HFFc6 (cell line): Measurements from ENCODE around the gene CARD14. TPM values are rescaled to one million over a fixed set of nuclear protein-coding genes. Genes with fewer than 3 reads are reported as not detected.

Experiments used
- DNase-seq: peaks from one replicate; pipeline ENCODE4 v3.0.0-alpha.2; 2018
- H3K27ac Mint-ChIP-seq: 2 replicates; pipeline ENCODE4 v1.8.0; 2020; ENCODE audit warnings: mild to moderate bottlenecking, mixed read lengths
- H3K27me3 Mint-ChIP-seq: 2 replicates; pipeline ENCODE4 v1.8.0; 2021; ENCODE audit warnings: mild to moderate bottlenecking, moderate library complexity, mixed read lengths; ENCODE audit not compliant: insufficient read depth
- H3K36me3 Mint-ChIP-seq: 2 replicates; pipeline ENCODE4 v1.8.0; 2021; ENCODE audit warnings: low read depth, mixed read lengths
- H3K4me1 Mint-ChIP-seq: 2 replicates; pipeline ENCODE4 v1.8.0; 2020; ENCODE audit warnings: low read depth, mixed read lengths
- H3K4me3 Mint-ChIP-seq: 2 replicates; pipeline ENCODE4 v1.8.0; 2020; ENCODE audit warnings: mild to moderate bottlenecking, moderate library complexity, mixed read lengths
- H3K9me3 Mint-ChIP-seq: 2 replicates; pipeline ENCODE4 v1.8.0; 2020; ENCODE audit warnings: mild to moderate bottlenecking, mixed read lengths
- total RNA-seq, 6 experiments: library from RNA; stranded (reverse); fragmentation: NEBNext Ultra II Directional; extraction: Animal tissue kit (Norgen Biotek cat#: 25700); gene quantifications; 2 replicates in 1 of 6; 3 replicates in 5 of 6; pipeline ENCODE4 v1.2.3, GENCODE V29; 2021
- TF ChIP-seq, protein P1 (sequence below): fragments of 200-600 bp; sonication (generic); IDR thresholded peaks from 2 replicates; pipeline ENCODE4 v1.5.0; 2021; ENCODE audit warnings: antibody characterized with exemption, mild to moderate bottlenecking

The CARD14 gene
- total RNA-seq, 6 experiments from 2014 or later, result not detected

DNA sequence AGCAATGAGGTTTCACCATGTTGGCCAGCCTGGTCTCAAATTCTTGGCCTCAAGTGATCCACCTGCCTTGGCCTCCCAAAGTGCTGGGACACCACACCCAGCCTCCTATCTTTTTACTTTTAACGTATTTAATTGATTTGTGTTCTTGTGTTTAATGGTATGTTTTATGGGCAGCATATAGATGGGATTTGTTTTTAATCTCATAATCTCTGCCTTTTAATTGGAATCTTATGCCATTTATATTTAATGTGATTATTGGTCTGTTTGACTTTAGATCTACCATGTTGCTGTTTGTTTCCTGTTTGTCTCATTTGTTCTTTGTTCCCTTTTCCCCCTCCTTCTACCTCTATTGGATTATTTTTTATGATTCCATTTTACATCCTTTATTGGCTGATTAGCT lies 62.6 kb downstream of the CARD14 start:
- H3K36me3 Mint-ChIP-seq, result peaks cover 56% of the 10 kb centered on the region
- H3K27ac Mint-ChIP-seq, result no peak overlapping the region
- no peak overlapping the region for H3K4me3 Mint-ChIP-seq

DNA sequence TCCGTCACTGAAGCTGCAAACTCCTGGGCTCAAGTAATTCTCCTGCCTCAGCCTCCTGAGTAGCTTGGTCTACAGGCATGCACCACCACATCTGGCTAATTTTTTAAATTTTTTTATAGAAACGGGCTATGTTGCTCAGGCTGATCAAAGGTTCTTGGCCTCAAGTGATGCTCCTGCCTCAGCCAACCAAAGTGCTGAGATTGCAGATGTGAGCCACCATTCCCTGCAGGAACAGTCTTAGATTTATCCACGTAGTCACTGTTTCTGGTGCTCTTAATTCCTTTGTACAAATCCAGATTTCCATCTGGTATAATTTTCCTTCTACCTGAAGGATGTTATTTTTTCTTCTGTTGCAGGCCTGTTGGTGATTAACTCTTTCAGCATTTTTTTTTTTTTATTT lies 63.4 kb downstream of the CARD14 start:
- Mint-ChIP-seq H3K9me3 (peaks cover 29% of the 10 kb centered on the region), H3K4me1 (no peaks in the 10 kb centered on the region), H3K27me3 (no peaks in the 10 kb centered on the region; the same call in 1 of the 2 replicates), H3K4me3 (no peak overlapping the region), H3K27ac (no peak overlapping the region), H3K36me3 (peaks cover 62% of the 10 kb centered on the region)
- no peak for DNase-seq
- TF ChIP-seq, protein P1, sequence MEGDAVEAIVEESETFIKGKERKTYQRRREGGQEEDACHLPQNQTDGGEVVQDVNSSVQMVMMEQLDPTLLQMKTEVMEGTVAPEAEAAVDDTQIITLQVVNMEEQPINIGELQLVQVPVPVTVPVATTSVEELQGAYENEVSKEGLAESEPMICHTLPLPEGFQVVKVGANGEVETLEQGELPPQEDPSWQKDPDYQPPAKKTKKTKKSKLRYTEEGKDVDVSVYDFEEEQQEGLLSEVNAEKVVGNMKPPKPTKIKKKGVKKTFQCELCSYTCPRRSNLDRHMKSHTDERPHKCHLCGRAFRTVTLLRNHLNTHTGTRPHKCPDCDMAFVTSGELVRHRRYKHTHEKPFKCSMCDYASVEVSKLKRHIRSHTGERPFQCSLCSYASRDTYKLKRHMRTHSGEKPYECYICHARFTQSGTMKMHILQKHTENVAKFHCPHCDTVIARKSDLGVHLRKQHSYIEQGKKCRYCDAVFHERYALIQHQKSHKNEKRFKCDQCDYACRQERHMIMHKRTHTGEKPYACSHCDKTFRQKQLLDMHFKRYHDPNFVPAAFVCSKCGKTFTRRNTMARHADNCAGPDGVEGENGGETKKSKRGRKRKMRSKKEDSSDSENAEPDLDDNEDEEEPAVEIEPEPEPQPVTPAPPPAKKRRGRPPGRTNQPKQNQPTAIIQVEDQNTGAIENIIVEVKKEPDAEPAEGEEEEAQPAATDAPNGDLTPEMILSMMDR, result no peak

More for the DNA sequence above, 62.6 kb downstream of the CARD14 start:
- DNase-seq, result no peak
- peaks cover 29% of the 10 kb centered on the region for H3K9me3 Mint-ChIP-seq
- H3K27me3 Mint-ChIP-seq, result no peaks in the 10 kb centered on the region; the same call in 1 of the 2 replicates
- H3K4me1 Mint-ChIP-seq, result no peaks in the 10 kb centered on the region
- TF ChIP-seq, protein P1, result no peak

DNA sequence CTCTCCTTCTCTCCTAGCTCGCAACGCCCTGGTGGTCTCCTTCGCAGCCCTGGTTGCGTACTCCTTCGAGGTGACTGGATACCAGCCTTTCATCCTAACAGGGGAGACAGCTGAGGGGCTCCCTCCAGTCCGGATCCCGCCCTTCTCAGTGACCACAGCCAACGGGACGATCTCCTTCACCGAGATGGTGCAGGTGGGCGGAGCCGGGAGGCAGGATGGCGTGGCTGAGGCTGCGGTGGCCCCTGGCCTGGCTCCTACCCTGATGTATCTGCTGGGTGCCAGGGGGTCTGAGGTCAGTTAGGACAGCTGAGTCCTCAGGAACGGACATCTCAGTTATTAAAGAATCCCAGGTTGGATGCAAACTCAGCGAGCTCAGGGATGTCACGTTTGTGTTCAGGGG lies 67.1 kb downstream of the CARD14 start:
- Mint-ChIP-seq H3K27me3 (no peaks in the 10 kb centered on the region; the same call in 1 of the 2 replicates), H3K9me3 (peaks cover 23% of the 10 kb centered on the region), H3K4me3 (no peak overlapping the region), H3K4me1 (no peaks in the 10 kb centered on the region), H3K36me3 (peaks cover 55% of the 10 kb centered on the region), H3K27ac (no peak overlapping the region)
- TF ChIP-seq, protein P1, result no peak
- no peak for DNase-seq

DNA sequence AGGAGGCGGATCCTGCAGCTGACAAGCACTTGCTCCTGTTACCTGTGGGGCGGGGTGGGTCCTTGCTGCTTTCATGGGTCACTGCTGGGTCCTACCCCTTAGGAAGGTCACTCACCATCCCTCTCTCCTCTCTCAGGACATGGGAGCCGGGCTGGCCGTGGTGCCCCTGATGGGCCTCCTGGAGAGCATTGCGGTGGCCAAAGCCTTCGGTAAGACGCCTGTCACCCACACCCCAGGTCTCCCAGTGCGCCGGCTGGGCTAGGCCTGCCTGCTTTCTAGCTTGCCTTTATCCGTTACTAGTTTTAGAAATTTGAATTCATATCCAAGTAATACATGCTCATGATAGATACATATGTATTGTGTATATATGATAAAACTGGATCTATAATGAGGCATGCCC lies 67.6 kb downstream of the CARD14 start:
- H3K4me3 Mint-ChIP-seq, result no peak overlapping the region
- no peak for DNase-seq
- H3K9me3 Mint-ChIP-seq, result peaks cover 20% of the 10 kb centered on the region
- TF ChIP-seq, protein P1, result no peak
- no peaks in the 10 kb centered on the region; the same call in 1 of the 2 replicates for H3K27me3 Mint-ChIP-seq
- no peaks in the 10 kb centered on the region for H3K4me1 Mint-ChIP-seq
- H3K36me3 Mint-ChIP-seq, result peaks cover 55% of the 10 kb centered on the region
- H3K27ac Mint-ChIP-seq, result no peak overlapping the region

DNA sequence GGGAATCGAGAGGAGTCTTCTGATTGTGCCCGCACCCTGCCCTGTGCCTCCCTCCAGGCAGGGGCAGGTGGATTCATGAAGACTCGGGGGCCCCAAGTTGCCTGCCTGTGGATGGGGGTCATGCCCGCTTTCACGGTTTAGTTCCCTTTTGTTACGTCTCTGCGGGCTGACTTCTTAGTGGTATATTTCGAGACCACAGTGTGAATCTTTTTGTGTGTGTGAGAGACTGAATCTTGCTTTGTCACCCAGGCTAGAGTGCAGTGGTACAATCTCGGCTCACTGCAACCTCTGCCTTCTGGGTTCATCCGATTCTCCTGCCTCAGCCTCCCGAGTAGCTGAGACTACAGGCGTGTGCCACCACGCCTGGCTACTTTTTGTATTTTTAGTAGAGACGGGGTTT lies 72.7 kb downstream of the CARD14 start:
- TF ChIP-seq, protein P1, result no peak
- Mint-ChIP-seq H3K27ac (no peak overlapping the region), H3K9me3 (no peaks in the 10 kb centered on the region)

More for the DNA sequence above, 72.7 kb downstream of the CARD14 start:
- Mint-ChIP-seq H3K4me1 (no peaks in the 10 kb centered on the region), H3K36me3 (peaks cover 26% of the 10 kb centered on the region), H3K27me3 (no peaks in the 10 kb centered on the region), H3K4me3 (no peak overlapping the region)
- no peak for DNase-seq
